ENCODE data around the gene IQCH. TPM values are rescaled to one million over a fixed set of nuclear protein-coding genes. Genes with fewer than 3 reads are reported as not detected.

The IQCH gene
- total and polyA plus RNA-seq, 12 donors = 0.29 to 2.6 (median 1.2) TPM

- intact Hi-C loops (cut with DNase I) = loop anchor here in 1 of 10 donors (10.0 kb wide), 1 partner anchor 323 kb away; no protein-coding TSS in a partner anchor
- no peak overlapping the region for H3K4me3 ChIP-seq
- H3K27ac ChIP-seq = no peak overlapping the region
- TF ChIP-seq CTCF (IDR thresholded peaks at IDR 0.05) = no peak
- no peak for DNase-seq
- H3K27me3 ChIP-seq = no peaks in the 10 kb centered on the region
- no peak for ATAC-seq
- H3K4me1 ChIP-seq = peaks cover 0 to 12% (median 0%) of the 10 kb centered on the region in 9 donors
- no peaks in the 10 kb centered on the region for H3K9me3 ChIP-seq
- H3K36me3 ChIP-seq = peaks cover 0 to 76% (median 19%) of the 10 kb centered on the region in 9 donors
- WGBS, 2 donors = 90 to 91% methylated on average over 3 of the region's 3 CpGs
These were observed 257.0 kb downstream of the IQCH start for GRCh38 chr15:67511606-67512005.

- H3K27ac ChIP-seq = no peak overlapping the region
- peaks cover 0 to 7% (median 0%) of the 10 kb centered on the region in 9 donors for H3K4me1 ChIP-seq
- H3K9me3 ChIP-seq = no peaks in the 10 kb centered on the region
- WGBS, 2 donors = 51 to 54% methylated on average over 3 of the region's 3 CpGs
- no peak for TF ChIP-seq CTCF (IDR thresholded peaks at IDR 0.05)
- intact Hi-C loops (cut with DNase I) = loop anchor here in 1 of 10 donors (10.0 kb wide), 1 partner anchor 323 kb away; no protein-coding TSS in a partner anchor
- H3K36me3 ChIP-seq = peaks cover 0 to 79% (median 19%) of the 10 kb centered on the region in 9 donors
- H3K4me3 ChIP-seq = no peak overlapping the region
- no peak for DNase-seq
- ATAC-seq = no peak
- no peaks in the 10 kb centered on the region for H3K27me3 ChIP-seq
These were observed 257.6 kb downstream of the IQCH start for GRCh38 chr15:67512140-67512539.

- intact Hi-C loops (cut with DNase I) = loop anchor here in 1 of 10 donors (10.0 kb wide), 1 partner anchor 322 kb away; no protein-coding TSS in a partner anchor
- no peaks in the 10 kb centered on the region for H3K9me3 ChIP-seq
- WGBS, 2 donors = 81 to 87% methylated on average over 9 of the region's 9 CpGs
- no peak for DNase-seq
- TF ChIP-seq CTCF (IDR thresholded peaks at IDR 0.05) = no peak
- no peaks in the 10 kb centered on the region for H3K4me1 ChIP-seq
- ATAC-seq = no peak
- no peak overlapping the region for H3K4me3 ChIP-seq
- no peaks in the 10 kb centered on the region for H3K27me3 ChIP-seq
- peaks cover 0 to 86% (median 19%) of the 10 kb centered on the region in 9 donors for H3K36me3 ChIP-seq
- H3K27ac ChIP-seq = no peak overlapping the region
These were observed 258.5 kb downstream of the IQCH start for GRCh38 chr15:67512933-67513714.

- H3K9me3 ChIP-seq = no peaks in the 10 kb centered on the region
- ATAC-seq = no peak
- no peak for TF ChIP-seq CTCF (IDR thresholded peaks at IDR 0.05)
- H3K27me3 ChIP-seq = no peaks in the 10 kb centered on the region
- H3K27ac ChIP-seq = no peak overlapping the region
- WGBS, 2 donors = 96 to 99% methylated on average over 3 of the region's 3 CpGs
- DNase-seq = no peak
- peaks cover 0 to 77% (median 19%) of the 10 kb centered on the region in 9 donors for H3K36me3 ChIP-seq
- intact Hi-C loops (cut with DNase I) = loop anchor here in 1 of 10 donors (10.0 kb wide), 1 partner anchor 320 kb away; no protein-coding TSS in a partner anchor
- H3K4me1 ChIP-seq = peaks cover 0 to 2% (median 1%) of the 10 kb centered on the region in 9 donors
- H3K4me3 ChIP-seq = no peak overlapping the region
These were observed 260.5 kb downstream of the IQCH start for GRCh38 chr15:67515090-67515489.
